GM12878 (cell line): ENCODE data around the gene DLX3. TPM values are rescaled to one million over a fixed set of nuclear protein-coding genes. Genes with fewer than 3 reads are reported as not detected.

Experiments used
- ATAC-seq: fragments of 200-7000 bp; cut with Tn5 transposase; 3 replicates; pipeline ENCODE4 v1.9.1; 2020; ENCODE audit warnings: mild to moderate bottlenecking, moderate library complexity
- BruUV-seq: library from RNA; stranded (reverse); fragments of 400-500 nt; replicated peaks from 2 replicates; lab custom pipeline; 2021; lab: Mats Ljungman, UMichigan
- CTCF ChIA-PET: fragments of 300-600 bp; sonication (Branson Sonifier 250); formaldehyde crosslinking; extraction: SDS; loops from one replicate; lab custom pipeline; 2021; ENCODE audit warnings: inconsistent platforms; lab: Yijun Ruan, JAX
- POLR2A ChIA-PET: fragments of 350-600 bp; formaldehyde crosslinking; extraction: SDS; loops from one replicate; lab custom pipeline; 2021; ENCODE audit warnings: inconsistent platforms; lab: Charles Lee
- RAD21 ChIA-PET: fragments of 300-600 bp; sonication (Branson Sonifier 250); formaldehyde crosslinking; loops from one replicate; lab custom pipeline; 2023; ENCODE audit warnings: antibody characterized with exemption; ENCODE audit not compliant: unreplicated experiment; lab: Charles Lee
- SMC1A ChIA-PET: fragments of 300-600 bp; sonication (Branson Sonifier 250); formaldehyde crosslinking; loops from one replicate; lab custom pipeline; 2023; ENCODE audit not compliant: unreplicated experiment, uncharacterized antibody; lab: Charles Lee
- DNase-seq: peaks from one replicate; pipeline ENCODE4 v3.0.0-alpha.2; 2011; ENCODE audit warnings: low read depth, low spot score
- FAIRE-seq: peaks from 3 replicates; lab custom pipeline; 2011; peaks lifted over from hg19 to GRCh38; lab: Jason Lieb, UNC
- H2AFZ ChIP-seq: 2 replicates; pipeline ENCODE4 v1.6.0; 2011; ENCODE audit warnings: low read depth, low read length, control low read depth; ENCODE audit not compliant: control insufficient read depth
- H3K27ac ChIP-seq: 2 replicates; pipeline ENCODE4 v1.5.1; 2011; ENCODE audit warnings: control low read depth; ENCODE audit not compliant: control insufficient read depth, insufficient read depth
- H3K27me3 ChIP-seq, 2 experiments: replicated peaks in 1 of 2; 2 replicates each; pipeline versions ENCODE4 v1.6.0 to v1.6.1; 2011; ENCODE audit warnings: low read length in 1 of 2; ENCODE audit not compliant: control insufficient read depth in 2 of 2, insufficient read depth in 2 of 2
- H3K36me3 ChIP-seq, 2 experiments: 2 replicates each; pipeline ENCODE4 v1.5.1; 2011; ENCODE audit warnings: low read length in 1 of 2; ENCODE audit not compliant: control insufficient read depth in 2 of 2, insufficient read depth in 2 of 2
- H3K4me1 ChIP-seq: 2 replicates; pipeline ENCODE4 v1.6.1; 2011; ENCODE audit warnings: mild to moderate bottlenecking, low read length, moderate library complexity, mixed read lengths; ENCODE audit not compliant: control insufficient read depth, insufficient read depth
- H3K4me2 ChIP-seq: 2 replicates; pipeline ENCODE4 v1.6.0; 2011; ENCODE audit warnings: control low read depth; ENCODE audit not compliant: control insufficient read depth, insufficient read depth
- H3K4me3 ChIP-seq: fragments of 200-600 bp; sonication (generic); 2 replicates; pipeline ENCODE4 v1.5.1; 2016
- H3K79me2 ChIP-seq: 2 replicates; pipeline ENCODE4 v1.6.0; 2011; ENCODE audit warnings: low read length; ENCODE audit not compliant: control insufficient read depth, insufficient read depth
- H3K9ac ChIP-seq: 2 replicates; pipeline ENCODE4 v1.8.0; 2011; ENCODE audit warnings: low read length, control low read depth, mixed read lengths; ENCODE audit not compliant: control insufficient read depth, insufficient read depth
- H3K9me3 ChIP-seq: replicated peaks from 3 replicates; pipeline ENCODE4 v1.5.1; 2011; ENCODE audit warnings: mild to moderate bottlenecking, low read length; ENCODE audit not compliant: control insufficient read depth, insufficient read depth
- H4K20me1 ChIP-seq: 2 replicates; pipeline ENCODE4 v1.6.0; 2011; ENCODE audit not compliant: control insufficient read depth, insufficient read depth
- BCL3 ChIP-seq: IDR thresholded peaks from 2 replicates; pipeline ENCODE4 v1.6.1; 2011; ENCODE audit warnings: borderline replicate concordance, low read depth, mild to moderate bottlenecking, moderate library complexity, low read length; ENCODE audit not compliant: insufficient read depth, poor library complexity, severe bottlenecking
- BCLAF1 ChIP-seq: fragments of 450-650 bp; IDR thresholded peaks from 2 replicates; pipeline ENCODE4 v1.6.1; 2017; ENCODE audit warnings: antibody characterized with exemption, mild to moderate bottlenecking, moderate library complexity
- CHD1 ChIP-seq: IDR thresholded peaks from 2 replicates; pipeline ENCODE4 v1.6.1; 2012; ENCODE audit warnings: low read depth, low read length, improper control_type of control experiment
- ETV6 ChIP-seq, 2 experiments: fragments of 450-650 bp in 1 of 2; IDR thresholded peaks in 1 of 2; conservative IDR thresholded peaks in 1 of 2; 2 replicates each; pipeline ENCODE4 v1.6.1; 2014; ENCODE audit warnings: antibody characterized with exemption in 1 of 2, borderline replicate concordance in 1 of 2, low read depth in 1 of 2, mild to moderate bottlenecking in 1 of 2, moderate library complexity in 1 of 2
- HDAC6 ChIP-seq: fragments of 200-600 bp; sonication (generic); IDR thresholded peaks from one replicate; pipeline ENCODE4 v1.8.0; 2017; ENCODE audit warnings: antibody characterized with exemption; ENCODE audit not compliant: unreplicated experiment
- IKZF1 ChIP-seq: fragments of 450-650 bp; conservative IDR thresholded peaks from 2 replicates; pipeline ENCODE4 v1.6.1; 2017; ENCODE audit warnings: antibody characterized with exemption, mild to moderate bottlenecking
- NFXL1 ChIP-seq: fragments of 450-650 bp; IDR thresholded peaks from 2 replicates; pipeline ENCODE4 v1.6.1; 2017; ENCODE audit warnings: antibody characterized with exemption, mild to moderate bottlenecking, borderline replicate concordance
- NFYB ChIP-seq: IDR thresholded peaks from 2 replicates; pipeline ENCODE4 v1.6.1; 2011; ENCODE audit warnings: low read depth, mild to moderate bottlenecking, low read length, improper control_type of control experiment, moderate library complexity; ENCODE audit not compliant: insufficient read depth
- PAX8 ChIP-seq: fragments of 450-650 bp; IDR thresholded peaks from 2 replicates; pipeline ENCODE4 v1.6.1; 2017; ENCODE audit warnings: mild to moderate bottlenecking, moderate library complexity
- SUZ12 ChIP-seq: fragments of 200-600 bp; sonication (generic); IDR thresholded peaks from one replicate; pipeline ENCODE4 v1.6.1; 2018; ENCODE audit warnings: antibody characterized with exemption, mild to moderate bottlenecking; ENCODE audit not compliant: unreplicated experiment
- TCF3 ChIP-seq: IDR thresholded peaks from 2 replicates; pipeline ENCODE4 v1.6.1; 2012; ENCODE audit warnings: low read depth, mild to moderate bottlenecking, low read length, borderline replicate concordance; ENCODE audit not compliant: insufficient read depth
- YBX1 ChIP-seq: fragments of 450-650 bp; IDR thresholded peaks from 2 replicates; pipeline ENCODE4 v1.6.1; 2016; ENCODE audit warnings: antibody characterized with exemption
- ZSCAN29 ChIP-seq: fragments of 450-650 bp; IDR thresholded peaks from 2 replicates; pipeline ENCODE4 v1.6.1; 2017; ENCODE audit warnings: mild to moderate bottlenecking, moderate library complexity
- WGBS: methylation state at CpG from one replicate; pipeline ENCODE4 v1.1.6; 2016; ENCODE audit warnings: low lambda C conversion rate; ENCODE audit not compliant: insufficient replicate concordance, insufficient coverage; ENCODE audit errors: missing lambda C conversion rate; 5-methylcytosine and 5-hydroxymethylcytosine counted together
- in situ Hi-C: fragments of 300-500 bp; cut with MboI; formaldehyde crosslinking; loops from 9 replicates; pipeline ENCODE4 v1.14.3; 2018; ENCODE audit warnings: mixed read lengths
- intact Hi-C: fragments of 100-400 bp; cut with micrococcal nuclease; formaldehyde crosslinking; loops from one replicate; pipeline ENCODE4 v1.14.2; 2022; ENCODE audit not compliant: unreplicated experiment
- polyA plus RNA-seq, 11 experiments: library from polyadenylated mRNA; depleted of rRNA in 4 of 11; unstranded in 6 of 11; stranded (reverse) in 5 of 11; fragments of >200 nt; fragmentation: Nextera tagmentation in 4 of 11; fragmentation: Illumina TruSeq in 1 of 11; extraction: Ambion mirVana in 4 of 11; extraction: Trizol in 1 of 11; gene quantifications; 1 replicate in 1 of 11; 2 replicates in 10 of 11; pipeline versions ENCODE4 v1.2.1 to v1.2.3, GENCODE V29; 2011 to 2016; ENCODE audit warnings: inconsistent platforms in 2 of 11, missing spikeins in 2 of 11, low read depth in 1 of 11
- total RNA-seq, 4 experiments: library from RNA; depleted of rRNA in 3 of 4; stranded (reverse); fragments of >200 nt in 3 of 4; fragmentation: Illumina TruSeq in 1 of 4; extraction: Trizol in 1 of 4; gene quantifications; 2 replicates each; pipeline versions ENCODE4 v1.2.1 to v1.2.3, GENCODE V29; 2013 to 2021

Gene DLX3
- total and polyA plus RNA-seq, 10 of the 15 experiments (the other 5 are each of a cell fraction or from before 2014, with no cell fraction given) = not detected

GRCh38 chr17:50015146-50015545 lies 20.1 kb upstream of the DLX3 start:
- Histone ChIP-seq H2AFZ (no peak overlapping the region), H4K20me1 (no peaks in the 10 kb centered on the region), H3K9me3 (peaks cover 7% of the 10 kb centered on the region; the same call in 2 of the 3 replicates), H3K4me1 (no peaks in the 10 kb centered on the region), H3K27me3 (no peaks in the 10 kb centered on the region), H3K4me2 (no peak overlapping the region), H3K4me3 (no peak overlapping the region), H3K79me2 (no peaks in the 10 kb centered on the region), H3K27ac (no peak overlapping the region), H3K9ac (no peak overlapping the region), H3K36me3 (no peaks in the 10 kb centered on the region)
- BruUV-seq = no TSS peak
- intact Hi-C loops (no loop called here), in situ Hi-C loops (no loop called here)
- ATAC-seq (no peak), FAIRE-seq (no peak), DNase-seq (no peak)
- ChIA-PET POLR2A (no interaction called here), RAD21 (no interaction called here), CTCF (interaction anchor here (1.0 kb wide), 1 partner anchor 17 kb away, joined by 4 read pairs; no protein-coding TSS in a partner anchor), SMC1A (no interaction called here)
- TF ChIP-seq HDAC6 (no peak), ETV6 (conservative IDR thresholded peaks at IDR 0.05 in 1 of 2, IDR thresholded peaks at IDR 0.05 in 1 of 2; ENCODE audit: borderline replicate concordance in 1 of 2, low read depth in 1 of 2) (no peak), YBX1 (no peak), NFXL1 (no peak)
- WGBS = 36% methylated on average over 2 of the region's 2 CpGs

GRCh38 chr17:50014471-50015088 lies 19.6 kb upstream of the DLX3 start:
- no peak for FAIRE-seq
- H3K4me1 ChIP-seq = no peaks in the 10 kb centered on the region
- no TSS peak for BruUV-seq
- no peak overlapping the region for H3K4me3 ChIP-seq
- in situ Hi-C loops = no loop called here
- H3K36me3 ChIP-seq = no peaks in the 10 kb centered on the region
- SMC1A ChIA-PET = no interaction called here
- H3K27me3 ChIP-seq = no peaks in the 10 kb centered on the region
- intact Hi-C loops = no loop called here
- no peak for ATAC-seq
- no peak overlapping the region for H2AFZ ChIP-seq
- CTCF ChIA-PET = interaction anchor here (0.6 to 1.5 kb wide), 4 partner anchors 16 to 283 kb away, joined by 3 to 4 read pairs (median 4); no protein-coding TSS in a partner anchor
- H3K27ac ChIP-seq = no peak overlapping the region
- 0% methylated on average over 1 of the region's 1 CpG for WGBS
- H4K20me1 ChIP-seq = no peaks in the 10 kb centered on the region
- no peak for DNase-seq
- H3K9ac ChIP-seq = no peak overlapping the region
- H3K4me2 ChIP-seq = no peak overlapping the region
- no peaks in the 10 kb centered on the region for H3K79me2 ChIP-seq
- RAD21 ChIA-PET = no interaction called here
- POLR2A ChIA-PET = no interaction called here
- peaks cover 7% of the 10 kb centered on the region; the same call in 2 of the 3 replicates for H3K9me3 ChIP-seq
- TF ChIP-seq PAX8 (no peak), BCL3 (no peak), TCF3 (no peak), IKZF1 (no peak), SUZ12 (no peak), CHD1 (no peak), ZSCAN29 (no peak), NFYB (no peak), BCLAF1 (no peak)
